IPS-15b (cell line): ENCODE measurements around the gene TRIP13.
"Not testable (repeated sequence)": the region's sequence is repeated elsewhere in the genome, so short reads cannot be mapped to it uniquely, and the experiment has no call there.

Source experiments
- H3K27me3 ChIP-seq: one replicate; pipeline ENCODE4 v1.6.1; 2013; ENCODE audit warnings: low read length; ENCODE audit not compliant: control insufficient read depth, insufficient read depth
- H3K36me3 ChIP-seq: one replicate; pipeline ENCODE4 v1.6.1; 2013; ENCODE audit warnings: low read length; ENCODE audit not compliant: control insufficient read depth, insufficient read depth
- H3K4me1 ChIP-seq: one replicate; pipeline ENCODE4 v1.6.1; 2013; ENCODE audit warnings: mild to moderate bottlenecking, low read length; ENCODE audit not compliant: control insufficient read depth, insufficient read depth
- H3K4me3 ChIP-seq: one replicate; pipeline ENCODE4 v1.5.1; 2013; ENCODE audit warnings: low read depth, low read length
- H3K9ac ChIP-seq: one replicate; pipeline ENCODE4 v1.6.1; 2013; ENCODE audit warnings: low read depth, mild to moderate bottlenecking, low read length
- H3K9me3 ChIP-seq: one replicate; pipeline ENCODE4 v1.6.1; 2013; ENCODE audit warnings: mild to moderate bottlenecking, low read length; ENCODE audit not compliant: control insufficient read depth, insufficient read depth

Gene TRIP13

GRCh38 chr5:931570-932145, 39.0 kb downstream of the TRIP13 start:
- Histone ChIP-seq H3K4me3 (no peak overlapping the region), H3K36me3 (no peaks in the 10 kb centered on the region), H3K9ac (no peak overlapping the region), H3K4me1 (no peaks in the 10 kb centered on the region), H3K9me3 (no peaks in the 10 kb centered on the region), H3K27me3 (peaks cover 2% of the 10 kb centered on the region)

- no peak overlapping the region for H3K9ac ChIP-seq
- no peaks in the 10 kb centered on the region for H3K4me1 ChIP-seq
- no peaks in the 10 kb centered on the region for H3K9me3 ChIP-seq
- no peak overlapping the region for H3K4me3 ChIP-seq
- H3K27me3 ChIP-seq: peaks cover 2% of the 10 kb centered on the region
- no peaks in the 10 kb centered on the region for H3K36me3 ChIP-seq
Measured at GRCh38 chr5:932151-932627, 39.5 kb downstream of the TRIP13 start.

- no peak overlapping the region for H3K4me3 ChIP-seq
- no peaks in the 10 kb centered on the region for H3K4me1 ChIP-seq
- no peaks in the 10 kb centered on the region for H3K9me3 ChIP-seq
- no peaks in the 10 kb centered on the region for H3K36me3 ChIP-seq
- peaks cover 2% of the 10 kb centered on the region for H3K27me3 ChIP-seq
- H3K9ac ChIP-seq: no peak overlapping the region
Measured at GRCh38 chr5:932628-933250, 40.1 kb downstream of the TRIP13 start.

GRCh38 chr5:933251-933861, 40.7 kb downstream of the TRIP13 start:
- no peak overlapping the region for H3K9ac ChIP-seq
- peaks cover 2% of the 10 kb centered on the region for H3K27me3 ChIP-seq
- no peaks in the 10 kb centered on the region for H3K36me3 ChIP-seq

GRCh38 chr5:933951-934350, 41.3 kb downstream of the TRIP13 start:
- H3K4me3 ChIP-seq, H3K9ac ChIP-seq, H3K36me3 ChIP-seq, H3K27me3 ChIP-seq, H3K4me1 ChIP-seq, H3K9me3 ChIP-seq: not testable (repeated sequence)

More at GRCh38 chr5:933251-933861, 40.7 kb downstream of the TRIP13 start:
- H3K9me3 ChIP-seq: no peaks in the 10 kb centered on the region
- H3K4me1 ChIP-seq: no peaks in the 10 kb centered on the region
- H3K4me3 ChIP-seq: no peak overlapping the region

GRCh38 chr5:934381-934967, 41.8 kb downstream of the TRIP13 start:
- H3K27me3 ChIP-seq, H3K36me3 ChIP-seq, H3K9me3 ChIP-seq, H3K4me1 ChIP-seq, H3K9ac ChIP-seq, H3K4me3 ChIP-seq: not testable (repeated sequence)

- no peaks in the 10 kb centered on the region for H3K4me1 ChIP-seq
- H3K27me3 ChIP-seq: no peaks in the 10 kb centered on the region
- no peak overlapping the region for H3K9ac ChIP-seq
- H3K4me3 ChIP-seq: no peak overlapping the region
- no peaks in the 10 kb centered on the region for H3K9me3 ChIP-seq
- no peaks in the 10 kb centered on the region for H3K36me3 ChIP-seq
Measured at GRCh38 chr5:935510-936084, 42.9 kb downstream of the TRIP13 start.

GRCh38 chr5:936149-937144, 43.8 kb downstream of the TRIP13 start:
- H3K4me3 ChIP-seq: no peak overlapping the region
- H3K36me3 ChIP-seq: no peaks in the 10 kb centered on the region
- no peak overlapping the region for H3K9ac ChIP-seq
- H3K4me1 ChIP-seq: no peaks in the 10 kb centered on the region
- no peaks in the 10 kb centered on the region for H3K27me3 ChIP-seq
- no peaks in the 10 kb centered on the region for H3K9me3 ChIP-seq

GRCh38 chr5:937151-937924, 44.7 kb downstream of the TRIP13 start:
- Histone ChIP-seq H3K27me3 (no peaks in the 10 kb centered on the region), H3K36me3 (no peaks in the 10 kb centered on the region), H3K9me3 (no peaks in the 10 kb centered on the region), H3K9ac (no peak overlapping the region), H3K4me1 (no peaks in the 10 kb centered on the region), H3K4me3 (no peak overlapping the region)

- Histone ChIP-seq H3K4me1 (no peaks in the 10 kb centered on the region), H3K36me3 (no peaks in the 10 kb centered on the region), H3K27me3 (no peaks in the 10 kb centered on the region), H3K9me3 (no peaks in the 10 kb centered on the region), H3K9ac (no peak overlapping the region), H3K4me3 (no peak overlapping the region)
Measured at GRCh38 chr5:939368-939767, 46.7 kb downstream of the TRIP13 start.
